HCT116 (cell line): ENCODE results near the gene SIK3. TPM values are rescaled to one million over a fixed set of nuclear protein-coding genes. Genes with fewer than 3 reads are reported as not detected.

ENCODE experiments used
- ATAC-seq: fragments of 200-7000 bp; cut with Tn5 transposase; 2 replicates; pipeline ENCODE4 v1.9.1; 2020; ENCODE audit warnings: mild to moderate bottlenecking, moderate library complexity
- BruUV-seq: library from RNA; stranded (reverse); fragments of 400-500 nt; replicated peaks from 2 replicates; lab custom pipeline; 2021; lab: Mats Ljungman, UMichigan
- CTCF ChIA-PET: fragments of 300-600 bp; sonication (Branson Sonifier 250); formaldehyde crosslinking; loops from one replicate; lab custom pipeline; 2021; ENCODE audit warnings: antibody characterized with exemption; lab: Charles Lee
- POLR2A ChIA-PET: fragments of 300-600, 350-600 bp; sonication (Branson Sonifier 250); formaldehyde crosslinking; loops from one replicate; lab custom pipeline; 2021; ENCODE audit warnings: antibody characterized with exemption; lab: Charles Lee
- RAD21 ChIA-PET, 2 experiments: fragments of 300-600 bp; sonication (Branson Sonifier 250); formaldehyde crosslinking; loops; one replicate each; lab custom pipeline; 2023; ENCODE audit warnings: low total read pairs in 2 of 2; ENCODE audit not compliant: uncharacterized antibody in 2 of 2, unreplicated experiment in 2 of 2, low non-redundant PET in 1 of 2; lab: Charles Lee
- DNase-seq: peaks from one replicate; pipeline ENCODE4 v3.0.0-alpha.2; 2010; ENCODE audit warnings: low read depth, low spot score
- H2AFZ ChIP-seq: fragments of 200-600 bp; shearing (Covaris generic), sonication (generic); 2 replicates; pipeline ENCODE4 v1.6.1; 2017; ENCODE audit warnings: low read depth, mixed run types, mixed read lengths, antibody characterized with exemption, low read length; ENCODE audit not compliant: poor library complexity, severe bottlenecking
- H3K27ac ChIP-seq: 2 replicates; pipeline ENCODE4 v1.5.1; 2012; ENCODE audit warnings: low read depth, low read length
- H3K27me3 ChIP-seq: fragments of 200-600 bp; sonication (generic); 2 replicates; pipeline ENCODE4 v1.6.1; 2016; ENCODE audit warnings: mixed run types, low read length, mixed read lengths; ENCODE audit not compliant: insufficient read depth
- H3K36me3 ChIP-seq, 2 experiments: fragments of 200-500 bp in 1 of 2; fragments of 200-600 bp in 1 of 2; sonication (Bioruptor generic) in 1 of 2; sonication (generic) in 1 of 2; 2 replicates each; pipeline versions ENCODE4 v1.5.1 to v1.6.1; 2014 to 2016; ENCODE audit warnings: low read length in 2 of 2, inconsistent platforms in 1 of 2, mixed read lengths in 1 of 2, mixed run types in 1 of 2; ENCODE audit not compliant: insufficient read depth in 2 of 2, control insufficient read depth in 1 of 2
- H3K4me1 ChIP-seq, 2 experiments: fragments of 200-600 bp in 1 of 2; sonication (generic) in 1 of 2; 2 replicates each; pipeline versions ENCODE4 v1.5.1 to v1.6.1; 2012 to 2017; ENCODE audit warnings: low read length in 2 of 2, inconsistent platforms in 1 of 2, mild to moderate bottlenecking in 1 of 2, mixed read lengths in 1 of 2, mixed run types in 1 of 2, moderate library complexity in 1 of 2; ENCODE audit not compliant: insufficient read depth in 2 of 2, control insufficient read depth in 1 of 2
- H3K4me2 ChIP-seq: fragments of 200-600 bp; sonication (generic); 2 replicates; pipeline ENCODE4 v1.6.1; 2017; ENCODE audit warnings: mixed run types, low read length, mixed read lengths
- H3K4me3 ChIP-seq, 2 experiments: fragments of 200-600 bp in 1 of 2; sonication (generic) in 1 of 2; replicated peaks in 1 of 2; 2 replicates each; pipeline ENCODE4 v1.5.1; 2011 to 2016; ENCODE audit warnings: low read length in 2 of 2, control low read depth in 1 of 2, low read depth in 1 of 2, mild to moderate bottlenecking in 1 of 2, mixed read lengths in 1 of 2, mixed run types in 1 of 2
- H3K79me2 ChIP-seq: fragments of 200-600 bp; sonication (generic); 2 replicates; pipeline ENCODE4 v1.6.1; 2017; ENCODE audit warnings: mild to moderate bottlenecking, mixed run types, low read length, moderate library complexity, mixed read lengths; ENCODE audit not compliant: insufficient read depth
- H3K9ac ChIP-seq: fragments of 200-600 bp; sonication (generic); 2 replicates; pipeline ENCODE4 v1.6.1; 2016; ENCODE audit warnings: low read length, mixed read lengths
- H3K9me2 ChIP-seq: fragments of 200-600 bp; sonication (generic), shearing (Covaris generic); 2 replicates; pipeline ENCODE4 v1.6.1; 2017; ENCODE audit warnings: mixed run types, mild to moderate bottlenecking, moderate library complexity; ENCODE audit not compliant: insufficient read depth
- H3K9me3 ChIP-seq, 2 experiments: fragments of 200-500 bp in 1 of 2; fragments of 200-600 bp in 1 of 2; sonication (Bioruptor generic) in 1 of 2; sonication (generic) in 1 of 2; 2 replicates each; pipeline ENCODE4 v1.6.1; 2014 to 2017; ENCODE audit warnings: low read length in 2 of 2, mixed read lengths in 2 of 2, inconsistent platforms in 1 of 2, low read depth in 1 of 2, mild to moderate bottlenecking in 1 of 2, mixed run types in 1 of 2, moderate library complexity in 1 of 2; ENCODE audit not compliant: control insufficient read depth in 1 of 2, insufficient read depth in 1 of 2
- H4K20me1 ChIP-seq: fragments of 200-600 bp; sonication (generic), shearing (Covaris generic); 2 replicates; pipeline ENCODE4 v1.6.1; 2017; ENCODE audit warnings: mixed run types, mild to moderate bottlenecking, moderate library complexity; ENCODE audit not compliant: insufficient read depth
- ATF3 ChIP-seq: IDR thresholded peaks from 2 replicates; pipeline ENCODE4 v1.6.1; 2012
- EGR1 ChIP-seq: IDR thresholded peaks from 2 replicates; pipeline ENCODE4 v1.6.1; 2012; ENCODE audit warnings: low read depth
- EZH2phosphoT487 ChIP-seq: fragments of 200-600 bp; IDR thresholded peaks from 2 replicates; pipeline ENCODE4 v1.6.1; 2018; ENCODE audit warnings: antibody characterized with exemption, borderline replicate concordance
- FOSL1 ChIP-seq: IDR thresholded peaks from 2 replicates; pipeline ENCODE4 v1.6.1; 2012; ENCODE audit warnings: low read depth
- JUND ChIP-seq: IDR thresholded peaks from 2 replicates; pipeline ENCODE4 v1.6.1; 2012
- POLR2A ChIP-seq: IDR thresholded peaks from 2 replicates; pipeline ENCODE4 v1.7.0; 2011; ENCODE audit warnings: borderline replicate concordance; ENCODE audit not compliant: insufficient read depth, insufficient read length; ENCODE audit errors: extremely low read depth
- SP1 ChIP-seq: IDR thresholded peaks from 2 replicates; pipeline ENCODE4 v1.6.1; 2012; ENCODE audit warnings: low read depth
- SRF ChIP-seq: IDR thresholded peaks from 2 replicates; pipeline ENCODE4 v1.6.1; 2012; ENCODE audit warnings: low read depth
- intact Hi-C: fragments of 100-400 bp; cut with micrococcal nuclease; formaldehyde crosslinking; loops from 2 replicates; pipeline ENCODE4 v1.10.0; 2022
- total RNA-seq: library from RNA; stranded (reverse); gene quantifications from one replicate; pipeline ENCODE4 v1.2.1, GENCODE V29; 2021; ENCODE audit not compliant: unreplicated experiment

The SIK3 gene
- total RNA-seq, 1 experiment from 2014 or later, result 21.0 TPM

GRCh38 chr11:116951762-116952161 lies 146.5 kb downstream of the SIK3 start:
- H3K27ac ChIP-seq, result no peak overlapping the region
- RAD21 ChIA-PET, result no interaction called here
- no peak for TF ChIP-seq SP1
- H3K4me3 ChIP-seq, result no peak overlapping the region
- no peak overlapping the region for H3K9ac ChIP-seq
- H3K79me2 ChIP-seq, result no peaks in the 10 kb centered on the region
- H4K20me1 ChIP-seq, result no peaks in the 10 kb centered on the region; the same call in 1 of the 2 replicates
- H3K4me2 ChIP-seq, result no peak overlapping the region
- H3K27me3 ChIP-seq, result no peaks in the 10 kb centered on the region
- DNase-seq, result no peak
- H3K4me1 ChIP-seq, result peaks cover 9 to 15% of the 10 kb centered on the region in 2 experiments
- no peaks in the 10 kb centered on the region for H3K9me2 ChIP-seq
- ATAC-seq, result no peak
- no peak overlapping the region for H2AFZ ChIP-seq
- H3K36me3 ChIP-seq, result no peaks in the 10 kb centered on the region; a peak in 1 of 4 replicates
- CTCF ChIA-PET, result no interaction called here
- intact Hi-C loops, result no loop called here
- POLR2A ChIA-PET, result no interaction called here
- H3K9me3 ChIP-seq, result no peaks in the 10 kb centered on the region
- BruUV-seq, result no TSS peak

- no peak for DNase-seq
- H3K4me1 ChIP-seq, result peaks cover 9 to 15% of the 10 kb centered on the region in 2 experiments
- BruUV-seq, result no TSS peak
- H3K79me2 ChIP-seq, result no peaks in the 10 kb centered on the region
- H3K36me3 ChIP-seq, result no peaks in the 10 kb centered on the region; a peak in 1 of 4 replicates
- intact Hi-C loops, result no loop called here
- H3K9ac ChIP-seq, result no peak overlapping the region
- H3K4me3 ChIP-seq, result no peak overlapping the region
- no peaks in the 10 kb centered on the region for H3K9me2 ChIP-seq
- POLR2A ChIA-PET, result no interaction called here
- ATAC-seq, result no peak
- no peaks in the 10 kb centered on the region for H3K9me3 ChIP-seq
- no peak overlapping the region for H3K4me2 ChIP-seq
- no peaks in the 10 kb centered on the region for H3K27me3 ChIP-seq
- RAD21 ChIA-PET, result no interaction called here
- no peaks in the 10 kb centered on the region for H4K20me1 ChIP-seq
- TF ChIP-seq ATF3, result no peak
- no peak for TF ChIP-seq POLR2A
- no peak for TF ChIP-seq EZH2phosphoT487
- TF ChIP-seq EGR1, result no peak
- no peak for TF ChIP-seq FOSL1
- no peak for TF ChIP-seq SRF
- no peak for TF ChIP-seq JUND
- CTCF ChIA-PET, result no interaction called here
- H2AFZ ChIP-seq, result no peak overlapping the region
- H3K27ac ChIP-seq, result no peak overlapping the region
Observed at GRCh38 chr11:116950210-116950609, 148.0 kb downstream of the SIK3 start.
